ENCODE measurements around the gene DBP.
"Not testable (repeated sequence)": the region's sequence is repeated elsewhere in the genome, so short reads cannot be mapped to it uniquely, and the experiment has no call there.

The DBP gene

GRCh38 chr19:48636859-48637448 lies at the start of gene DBP:
Gene DBP (minus strand): TSS chr19:48637379. CDS start chr19:48636994, 385 bp downstream.
- H3K27ac Mint-ChIP-seq: peak within 1 kb of the TSS; percentile 95 to 97 (median 97)
- H3K4me3 Mint-ChIP-seq: peak within 1 kb of the TSS; percentile 86 to 97 (median 86)
- H3K9me3 Mint-ChIP-seq: no peaks in the 10 kb centered on the region
- no peaks in the 10 kb centered on the region for H3K27me3 Mint-ChIP-seq (ENCODE audit: low read depth)
- peaks cover 29% of the 10 kb centered on the region for H3K4me1 Mint-ChIP-seq
- H3K36me3 Mint-ChIP-seq (ENCODE audit: low read depth): peaks cover 5% of the 10 kb centered on the region
- peak in 1 of 3 experiments; percentile 24 for TF ChIP-seq CTCF (IDR thresholded peaks at IDR 0.05; ENCODE audit: unreplicated experiment in 3 of 3)

GRCh38 chr19:48686637-48687036 lies 49.5 kb upstream of the DBP start:
- H3K36me3 Mint-ChIP-seq (ENCODE audit: low read depth); H3K9me3 Mint-ChIP-seq; H3K4me3 Mint-ChIP-seq: not testable (repeated sequence)
- Mint-ChIP-seq H3K27ac (peak overlapping the region in 2 of 3 experiments; percentile 55 to 59), H3K4me1 (peaks cover 27% of the 10 kb centered on the region), H3K27me3 (ENCODE audit: low read depth) (peaks cover 10% of the 10 kb centered on the region)

- Mint-ChIP-seq H3K9me3 (no peaks in the 10 kb centered on the region), H3K36me3 (ENCODE audit: low read depth) (no peaks in the 10 kb centered on the region), H3K4me1 (peaks cover 30% of the 10 kb centered on the region), H3K27me3 (ENCODE audit: low read depth) (peaks cover 10% of the 10 kb centered on the region), H3K27ac (no peak overlapping the region), H3K4me3 (no peak overlapping the region)
- TF ChIP-seq CTCF (IDR thresholded peaks at IDR 0.05; ENCODE audit: unreplicated experiment in 3 of 3): no peak
Measured at GRCh38 chr19:48686088-48686487, 48.9 kb upstream of the DBP start.

GRCh38 chr19:48685583-48685982 lies 48.4 kb upstream of the DBP start:
- H3K27ac Mint-ChIP-seq: no peak overlapping the region
- no peaks in the 10 kb centered on the region for H3K9me3 Mint-ChIP-seq
- H3K27me3 Mint-ChIP-seq (ENCODE audit: low read depth): peaks cover 10% of the 10 kb centered on the region
- no peak overlapping the region for H3K4me3 Mint-ChIP-seq
- no peaks in the 10 kb centered on the region for H3K36me3 Mint-ChIP-seq (ENCODE audit: low read depth)
- peaks cover 33% of the 10 kb centered on the region for H3K4me1 Mint-ChIP-seq
- no peak for TF ChIP-seq CTCF (IDR thresholded peaks at IDR 0.05; ENCODE audit: unreplicated experiment in 3 of 3)

- Mint-ChIP-seq H3K27me3 (ENCODE audit: low read depth) (peaks cover 7% of the 10 kb centered on the region), H3K9me3 (no peaks in the 10 kb centered on the region), H3K27ac (peak overlapping the region in 2 of 3 experiments; percentile 15 to 33), H3K4me3 (no peak overlapping the region), H3K4me1 (peaks cover 26% of the 10 kb centered on the region), H3K36me3 (ENCODE audit: low read depth) (no peaks in the 10 kb centered on the region)
- TF ChIP-seq CTCF (IDR thresholded peaks at IDR 0.05; ENCODE audit: unreplicated experiment in 3 of 3): no peak
Measured at GRCh38 chr19:48683349-48683748, 46.2 kb upstream of the DBP start.

- Mint-ChIP-seq H3K4me3 (no peak overlapping the region), H3K27ac (peak overlapping the region in 2 of 3 experiments; percentile 68 to 75)
Measured at GRCh38 chr19:48681127-48681470, 43.9 kb upstream of the DBP start.

More at GRCh38 chr19:48681127-48681470, 43.9 kb upstream of the DBP start:
- Mint-ChIP-seq H3K36me3 (ENCODE audit: low read depth) (no peaks in the 10 kb centered on the region), H3K27me3 (ENCODE audit: low read depth) (peaks cover 4% of the 10 kb centered on the region), H3K4me1 (peaks cover 20% of the 10 kb centered on the region), H3K9me3 (no peaks in the 10 kb centered on the region)
- TF ChIP-seq CTCF (IDR thresholded peaks at IDR 0.05; ENCODE audit: unreplicated experiment in 3 of 3): no peak
